GM19351 (cell line): Measurements from ENCODE around the gene ZNF28.
"Not testable (repeated sequence)": the region's sequence is repeated elsewhere in the genome, so short reads cannot be mapped to it uniquely, and the experiment has no call there.

Experiments
- ATAC-seq: cut with Tn5 transposase; IDR thresholded peaks from one replicate; pipeline ENCODE4 v1.9.1; 2021; ENCODE audit warnings: mild to moderate bottlenecking, moderate library complexity; ENCODE audit not compliant: unreplicated experiment

The ZNF28 gene

GRCh38 chr19:52821204-52821960 is at the start of gene ZNF28:
TSS of gene ZNF28 (minus strand) at chr19:52821633. CDS start at chr19:52817958, 3,675 bp downstream.
- ATAC-seq, result peak; percentile 97

GRCh38 chr19:52868031-52868430 is 46.6 kb upstream of the ZNF28 start:
- not testable (repeated sequence) for ATAC-seq

GRCh38 chr19:52857378-52858191 is 36.2 kb upstream of the ZNF28 start, which contains the start of gene ZNF468:
TSS of gene ZNF468 (minus strand) at chr19:52857619. CDS start at chr19:52854272, 3,347 bp downstream.
- ATAC-seq, result peak; percentile 95

DNA sequence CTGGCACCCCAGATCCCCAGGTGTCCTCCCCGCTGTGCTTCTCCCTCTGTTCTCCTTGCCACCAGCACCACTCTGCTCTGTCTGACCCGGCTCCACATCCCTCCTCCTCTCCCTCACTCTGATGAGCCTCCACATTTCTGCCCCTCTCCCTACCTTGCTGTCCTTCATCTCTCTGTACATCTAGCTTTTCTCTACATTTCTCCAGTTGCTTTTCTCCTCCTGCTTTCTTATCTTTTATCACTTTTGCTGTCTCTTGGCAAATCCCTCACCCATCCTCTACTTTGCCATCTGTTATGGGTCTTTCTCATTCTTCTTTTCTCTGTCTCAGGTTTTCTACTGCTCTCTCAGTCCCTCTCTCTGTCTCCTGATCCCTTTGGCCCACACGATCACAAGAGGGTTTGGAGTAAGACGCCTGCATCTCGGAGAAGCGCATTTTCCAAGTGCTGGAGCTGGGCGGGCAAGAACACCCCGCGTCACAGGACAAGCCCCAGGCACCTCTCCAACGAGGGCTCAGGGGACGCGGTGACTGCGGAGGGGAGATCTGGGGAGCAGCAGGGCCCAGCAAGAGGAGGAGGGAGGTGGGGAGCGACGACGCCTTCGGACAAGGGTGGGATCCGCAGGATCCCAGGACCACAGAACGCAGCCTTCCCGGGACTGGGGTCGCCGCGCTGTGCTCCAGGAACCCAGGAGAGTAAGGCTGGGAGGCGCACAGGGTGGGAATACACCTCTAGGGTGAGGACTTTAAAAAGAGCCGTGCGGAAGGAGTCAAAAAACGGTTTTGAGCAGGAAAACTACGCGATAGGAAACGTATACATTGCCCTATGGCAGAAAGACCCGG is 35.3 kb upstream of the ZNF28 start:
- peak; percentile 13 for ATAC-seq

GRCh38 chr19:52847352-52847751 is 25.9 kb upstream of the ZNF28 start:
- not testable (repeated sequence) for ATAC-seq

GRCh38 chr19:52840825-52841465 is 19.5 kb upstream of the ZNF28 start:
- not testable (repeated sequence) for ATAC-seq

GRCh38 chr19:52834289-52834688 is 12.9 kb upstream of the ZNF28 start:
- ATAC-seq, result not testable (repeated sequence)

DNA sequence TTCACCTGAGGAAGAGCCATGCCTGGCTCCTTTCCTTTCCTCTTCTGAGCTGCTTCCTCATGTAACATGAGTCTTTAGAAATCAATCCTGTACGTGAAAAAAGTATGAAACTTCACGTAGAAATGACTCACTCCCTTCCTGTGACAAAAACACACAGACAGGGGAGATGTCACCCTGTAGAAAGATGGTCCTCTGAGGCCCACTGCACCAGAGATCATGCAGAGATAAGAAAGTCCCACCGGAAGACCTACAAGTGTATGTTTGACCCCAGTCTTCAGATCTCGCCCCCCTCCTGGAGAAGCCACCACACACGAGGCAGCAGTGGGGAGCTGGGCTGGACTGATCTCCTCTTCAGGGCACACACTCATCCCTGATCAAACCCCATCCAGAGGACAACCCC is 12.1 kb upstream of the ZNF28 start:
- ATAC-seq, result not testable (repeated sequence)

DNA sequence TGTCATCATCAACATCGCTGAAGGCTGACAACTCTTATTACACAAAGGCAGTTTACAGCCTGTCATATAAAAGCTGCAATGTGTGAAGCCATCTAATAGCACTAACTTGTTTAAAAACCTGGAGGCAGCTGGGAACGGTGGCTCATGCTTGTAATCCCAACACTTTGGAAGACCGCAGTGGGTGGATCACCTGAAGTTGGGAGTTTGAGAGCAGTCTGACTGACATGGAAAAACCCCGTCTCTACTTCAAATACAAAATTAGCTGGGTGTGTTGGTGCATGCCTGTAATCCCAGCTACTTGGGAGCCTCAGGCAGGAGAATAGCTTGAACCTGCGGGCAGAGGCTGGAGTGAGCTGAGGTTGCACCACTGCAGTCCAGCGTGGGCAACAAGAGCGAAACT is 8.4 kb upstream of the ZNF28 start:
- not testable (repeated sequence) for ATAC-seq

DNA sequence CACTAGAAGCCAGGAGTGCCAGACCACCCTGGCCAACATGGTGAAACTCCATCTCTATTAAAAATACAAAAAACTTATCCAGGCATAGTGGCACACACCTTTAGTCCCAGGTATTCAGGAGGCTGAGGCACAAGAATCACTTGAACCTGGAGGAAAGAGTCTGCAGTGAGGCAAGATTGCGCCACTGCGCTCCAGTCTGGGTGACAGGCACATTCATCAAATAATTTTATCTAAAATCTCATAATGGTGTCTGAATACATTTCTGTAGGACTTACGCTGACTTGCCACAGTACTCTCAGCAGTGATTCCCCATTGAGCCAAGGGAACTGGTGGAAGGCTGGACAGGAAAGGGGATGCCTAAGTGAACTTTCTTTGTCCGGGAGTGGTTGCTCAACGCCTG is 4.3 kb upstream of the ZNF28 start:
- ATAC-seq, result no peak

GRCh38 chr19:52823676-52824075 is 2.2 kb upstream of the ZNF28 start:
- ATAC-seq, result no peak

DNA sequence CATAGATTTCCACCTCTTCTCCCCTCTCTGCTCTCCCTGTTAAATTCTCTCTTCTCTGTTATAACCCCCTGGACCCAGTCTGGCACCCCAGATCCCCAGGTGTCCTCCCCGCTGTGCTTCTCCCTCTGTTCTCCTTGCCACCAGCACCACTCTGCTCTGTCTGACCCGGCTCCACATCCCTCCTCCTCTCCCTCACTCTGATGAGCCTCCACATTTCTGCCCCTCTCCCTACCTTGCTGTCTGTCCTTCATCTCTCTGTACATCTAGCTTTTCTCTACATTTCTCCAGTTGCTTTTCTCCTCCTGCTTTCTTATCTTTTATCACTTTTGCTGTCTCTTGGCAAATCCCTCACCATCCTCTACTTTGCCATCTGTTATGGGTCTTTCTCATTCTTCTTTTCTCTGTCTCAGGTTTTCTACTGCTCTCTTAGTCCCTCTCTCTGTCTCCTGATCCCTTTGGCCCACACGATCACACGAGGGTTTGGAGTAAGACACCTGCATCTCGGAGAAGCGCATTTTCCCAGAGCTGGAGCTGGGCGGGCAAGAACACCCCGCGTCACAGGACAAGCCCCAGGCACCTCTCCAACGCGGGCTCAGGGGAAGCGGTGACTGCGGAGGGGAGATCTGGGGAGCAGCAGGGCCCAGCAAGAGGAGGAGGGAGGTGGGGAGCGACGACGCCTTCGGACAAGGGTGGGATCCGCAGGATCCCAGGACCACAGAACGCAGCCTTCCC is 795 bp downstream of the ZNF28 start:
- ATAC-seq, result peak; percentile 40

GRCh38 chr19:52809801-52810200 is 11.6 kb downstream of the ZNF28 start:
- ATAC-seq, result no peak

DNA sequence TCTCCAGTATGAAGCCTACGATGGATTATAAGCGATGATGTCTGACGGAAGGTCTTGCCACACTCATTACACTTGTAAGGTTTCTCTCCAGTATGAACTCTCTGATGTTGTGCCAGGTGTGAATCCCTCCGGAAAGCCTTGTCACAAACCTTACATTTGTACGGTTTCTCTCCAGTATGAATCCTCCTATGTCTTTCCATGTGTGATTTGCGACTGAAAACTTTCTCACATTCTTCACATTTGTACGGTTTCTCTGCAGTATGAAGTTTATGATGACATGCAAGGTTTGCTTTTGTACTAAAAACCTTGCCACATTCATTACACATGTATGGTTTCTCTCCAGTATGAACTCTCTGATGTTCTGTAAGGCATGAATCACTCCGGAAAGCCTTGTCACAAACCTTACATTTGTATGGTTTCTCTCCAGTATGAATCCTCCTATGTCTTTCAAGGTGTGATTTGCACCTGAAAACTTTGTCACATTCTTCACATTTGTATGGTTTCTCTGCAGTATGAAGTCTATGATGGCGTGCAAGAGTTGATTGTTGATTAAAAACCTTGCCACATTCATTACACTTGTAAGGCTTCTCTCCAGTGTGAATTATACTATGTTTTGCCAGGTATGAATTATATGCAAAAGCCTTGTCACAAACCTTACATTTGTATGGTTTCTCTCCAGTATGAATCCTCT is 21.3 kb downstream of the ZNF28 start:
- not testable (repeated sequence) for ATAC-seq

GRCh38 chr19:52789440-52789839 is 32.0 kb downstream of the ZNF28 start:
- no peak for ATAC-seq

DNA sequence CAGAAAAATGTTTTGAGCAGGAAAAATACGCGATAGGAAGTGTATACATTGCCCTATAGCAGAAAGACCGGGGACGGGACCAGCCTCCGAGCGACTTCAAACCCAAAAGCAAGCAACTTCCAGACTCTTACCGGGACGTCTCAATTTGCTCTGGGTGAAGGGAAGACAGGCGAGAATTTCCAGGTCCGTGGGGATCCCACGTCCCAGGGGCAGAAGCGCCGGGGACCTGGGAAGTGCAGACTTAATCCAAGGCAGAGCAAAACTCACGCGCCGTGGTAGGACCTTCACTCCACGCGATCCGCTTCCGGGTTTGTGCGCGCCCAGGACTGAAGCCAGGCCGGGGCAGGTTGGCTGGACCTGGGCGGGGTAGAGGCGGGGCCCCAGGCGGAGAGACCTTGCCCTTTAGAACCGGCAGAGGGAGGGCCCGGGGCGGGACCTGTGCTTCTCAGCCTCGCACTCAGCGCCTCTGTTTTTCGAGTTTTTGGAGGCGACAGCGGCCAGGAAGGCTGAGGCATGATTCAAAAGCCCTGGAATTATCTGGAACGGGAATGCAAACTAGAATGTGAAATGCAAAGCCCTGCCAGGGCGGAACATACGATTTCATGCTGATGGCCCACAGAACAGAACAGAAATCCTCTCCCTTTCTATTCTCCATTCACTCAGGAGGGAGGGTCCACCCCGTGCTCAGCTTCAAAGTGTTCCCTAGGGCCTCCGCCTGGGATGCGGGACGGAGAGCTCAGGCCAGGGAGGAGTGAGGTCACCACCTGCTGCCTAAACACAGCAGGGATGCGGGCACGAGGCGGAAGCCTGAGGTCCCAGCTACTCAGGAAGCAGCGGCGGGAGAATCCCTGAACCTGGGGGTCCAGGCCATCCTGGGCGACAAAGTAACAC is 34.7 kb downstream of the ZNF28 start, which contains the start of gene ZNF600:
TSS of gene ZNF600 (minus strand) at position 328 of the 891 bp plus-strand sequence. CDS start 7,903 bp downstream, outside the sequence.
- ATAC-seq, result peak; percentile 90

GRCh38 chr19:52786078-52786463 is 35.4 kb downstream of the ZNF28 start:
- peak; percentile 38 for ATAC-seq

GRCh38 chr19:52785506-52785905 is 35.9 kb downstream of the ZNF28 start:
- ATAC-seq, result no peak
